Peyer's patch (tissue), 4 donors: Measurements from ENCODE around the gene MPPED2. TPM values are rescaled to one million over a fixed set of nuclear protein-coding genes. Genes with fewer than 3 reads are reported as not detected.

Experiments used
- DNase-seq, 3 donors: peaks; one replicate each; pipeline ENCODE4 v3.0.0-alpha.2; 2017 to 2019
- H3K27ac ChIP-seq, 4 donors: fragments of 200-600 bp; sonication (generic); one replicate each; pipeline ENCODE4 v1.5.1; 2016 to 2019
- H3K27me3 ChIP-seq, 2 donors: fragments of 200-600 bp; sonication (generic); one replicate each; pipeline ENCODE4 v1.5.1; 2019
- H3K36me3 ChIP-seq, 3 donors: fragments of 200-600 bp; sonication (generic); one replicate each; pipeline ENCODE4 v1.5.1; 2016 to 2019
- H3K4me1 ChIP-seq, 4 donors: fragments of 200-600 bp; sonication (generic); one replicate each; pipeline ENCODE4 v1.5.1; 2016 to 2019
- H3K4me3 ChIP-seq, 4 donors: fragments of 200-600 bp; sonication (generic); 1 replicate in 3 of 4; 2 replicates in 1 of 4; pipeline ENCODE4 v1.5.1; 2016 to 2019; ENCODE audit warnings: mild to moderate bottlenecking in 1 of 4
- H3K9me3 ChIP-seq, 4 donors: fragments of 200-600 bp; sonication (generic); one replicate each; pipeline ENCODE4 v1.5.1; 2016 to 2019; ENCODE audit warnings: mild to moderate bottlenecking in 1 of 4
- CTCF ChIP-seq, 6 experiments: fragments of 450-650 bp in 4 of 6; fragments of 200-600 bp in 2 of 6; sonication (generic) in 1 of 6; IDR thresholded peaks; one replicate each; pipeline ENCODE4 v1.5.1; 2017 to 2019; ENCODE audit warnings: antibody characterized with exemption in 6 of 6, mild to moderate bottlenecking in 3 of 6, moderate library complexity in 1 of 6
- POLR2A ChIP-seq, 2 donors: fragments of 450-650 bp; IDR thresholded peaks; one replicate each; pipeline ENCODE4 v1.5.1; 2017; ENCODE audit warnings: antibody characterized with exemption in 2 of 2, mild to moderate bottlenecking in 2 of 2, moderate library complexity in 2 of 2
- total RNA-seq, 4 donors: library from RNA; depleted of rRNA; stranded (reverse); fragments of >200 nt; gene quantifications; one replicate each; pipeline ENCODE4 v1.1.0, GENCODE V29; 2016

MPPED2 gene
- total RNA-seq, 4 donors from 2014 or later = 1.5 TPM; not detected in 3

- H3K4me1 ChIP-seq = no peaks in the 10 kb centered on the region
- H3K4me3 ChIP-seq = no peak overlapping the region
- TF ChIP-seq CTCF (IDR thresholded peaks at IDR 0.05) = no peak
- no peak for TF ChIP-seq POLR2A (IDR thresholded peaks at IDR 0.05)
- no peak for DNase-seq
- H3K27ac ChIP-seq = no peak overlapping the region
- H3K9me3 ChIP-seq = no peaks in the 10 kb centered on the region
- H3K36me3 ChIP-seq = no peaks in the 10 kb centered on the region
- H3K27me3 ChIP-seq = no peaks in the 10 kb centered on the region
Measured at GRCh38 chr11:30424321-30424720, 161.8 kb downstream of the MPPED2 start.

GRCh38 chr11:30423886-30424285 lies 162.3 kb downstream of the MPPED2 start:
- no peaks in the 10 kb centered on the region for H3K4me1 ChIP-seq
- H3K27ac ChIP-seq = no peak overlapping the region
- H3K36me3 ChIP-seq = no peaks in the 10 kb centered on the region
- no peak overlapping the region for H3K4me3 ChIP-seq
- no peak for TF ChIP-seq CTCF (IDR thresholded peaks at IDR 0.05)
- TF ChIP-seq POLR2A (IDR thresholded peaks at IDR 0.05) = no peak
- H3K27me3 ChIP-seq = no peaks in the 10 kb centered on the region
- no peaks in the 10 kb centered on the region for H3K9me3 ChIP-seq
- no peak for DNase-seq

- H3K27me3 ChIP-seq = no peaks in the 10 kb centered on the region
- TF ChIP-seq CTCF (IDR thresholded peaks at IDR 0.05) = no peak
- TF ChIP-seq POLR2A (IDR thresholded peaks at IDR 0.05) = no peak
- H3K9me3 ChIP-seq = no peaks in the 10 kb centered on the region
- H3K4me1 ChIP-seq = no peaks in the 10 kb centered on the region
- no peak overlapping the region for H3K27ac ChIP-seq
- no peaks in the 10 kb centered on the region for H3K36me3 ChIP-seq
- DNase-seq = no peak
- H3K4me3 ChIP-seq = no peak overlapping the region
Measured at GRCh38 chr11:30423279-30423648, 162.9 kb downstream of the MPPED2 start.

- Histone ChIP-seq H3K27ac (no peak overlapping the region), H3K9me3 (no peaks in the 10 kb centered on the region), H3K36me3 (no peaks in the 10 kb centered on the region), H3K4me3 (no peak overlapping the region), H3K27me3 (no peaks in the 10 kb centered on the region), H3K4me1 (no peaks in the 10 kb centered on the region)
- TF ChIP-seq POLR2A (IDR thresholded peaks at IDR 0.05) (no peak), CTCF (IDR thresholded peaks at IDR 0.05) (no peak)
- DNase-seq = no peak
Measured at GRCh38 chr11:30422447-30423278, 163.5 kb downstream of the MPPED2 start.

GRCh38 chr11:30420233-30420787 lies 165.8 kb downstream of the MPPED2 start:
- DNase-seq = no peak
- Histone ChIP-seq H3K36me3 (no peaks in the 10 kb centered on the region), H3K4me3 (no peak overlapping the region), H3K27me3 (no peaks in the 10 kb centered on the region), H3K27ac (no peak overlapping the region), H3K9me3 (no peaks in the 10 kb centered on the region), H3K4me1 (no peaks in the 10 kb centered on the region)
- TF ChIP-seq CTCF (IDR thresholded peaks at IDR 0.05) = no peak
- no peak for TF ChIP-seq POLR2A (IDR thresholded peaks at IDR 0.05)
